Mammary epithelial cell (primary cell): Measurements from ENCODE around the gene OR2A42.

Source experiments
- CTCF ChIP-seq, 2 donors: IDR thresholded peaks in 1 of 2; conservative IDR thresholded peaks in 1 of 2; 2 replicates each; pipeline ENCODE4 v1.5.1; 2011 to 2012; ENCODE audit warnings: inconsistent platforms in 2 of 2, low read length in 2 of 2, mild to moderate bottlenecking in 2 of 2, control low read depth in 1 of 2, low read depth in 1 of 2; ENCODE audit not compliant: insufficient read depth in 1 of 2; ENCODE audit errors: extremely low read depth in 1 of 2
- EZH2 ChIP-seq: IDR thresholded peaks from 2 replicates; pipeline ENCODE4 v1.6.1; 2012; ENCODE audit warnings: low read length, inconsistent platforms, borderline replicate concordance

- TF ChIP-seq CTCF (conservative IDR thresholded peaks at IDR 0.05 in 1 of 2, IDR thresholded peaks at IDR 0.05 in 1 of 2; ENCODE audit: extremely low read depth in 1 of 2, insufficient read depth in 1 of 2, low read depth in 1 of 2, low read length in 2 of 2) (no peak), EZH2 (no peak)
Observed at GRCh38 chr7:144256112-144256511, 16.7 kb upstream of the OR2A42 start.
